ENCODE data around the gene TRAF1.

Gene TRAF1

DNA sequence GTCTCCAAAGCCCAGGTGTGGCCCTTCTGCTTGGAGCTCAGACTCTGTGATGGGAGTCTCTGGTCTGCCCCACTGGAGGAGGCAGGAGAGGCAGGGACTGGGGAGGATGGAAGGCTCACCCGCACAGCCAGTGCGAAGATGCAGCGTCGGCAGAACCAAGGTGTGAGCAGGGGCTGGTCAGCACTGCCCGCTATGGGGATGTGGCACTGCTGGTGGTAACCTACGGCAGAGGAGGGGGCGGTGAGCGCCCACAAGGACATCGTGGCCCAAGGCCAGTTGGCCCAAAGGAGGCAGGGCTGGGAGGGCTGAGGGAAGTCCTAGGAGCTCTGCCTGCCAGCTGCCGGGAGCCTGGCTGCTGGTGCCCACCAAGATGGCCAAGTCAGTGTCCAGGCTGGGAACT lies 56.9 kb downstream of the TRAF1 start:
- TF ChIP-seq, protein P1, sequence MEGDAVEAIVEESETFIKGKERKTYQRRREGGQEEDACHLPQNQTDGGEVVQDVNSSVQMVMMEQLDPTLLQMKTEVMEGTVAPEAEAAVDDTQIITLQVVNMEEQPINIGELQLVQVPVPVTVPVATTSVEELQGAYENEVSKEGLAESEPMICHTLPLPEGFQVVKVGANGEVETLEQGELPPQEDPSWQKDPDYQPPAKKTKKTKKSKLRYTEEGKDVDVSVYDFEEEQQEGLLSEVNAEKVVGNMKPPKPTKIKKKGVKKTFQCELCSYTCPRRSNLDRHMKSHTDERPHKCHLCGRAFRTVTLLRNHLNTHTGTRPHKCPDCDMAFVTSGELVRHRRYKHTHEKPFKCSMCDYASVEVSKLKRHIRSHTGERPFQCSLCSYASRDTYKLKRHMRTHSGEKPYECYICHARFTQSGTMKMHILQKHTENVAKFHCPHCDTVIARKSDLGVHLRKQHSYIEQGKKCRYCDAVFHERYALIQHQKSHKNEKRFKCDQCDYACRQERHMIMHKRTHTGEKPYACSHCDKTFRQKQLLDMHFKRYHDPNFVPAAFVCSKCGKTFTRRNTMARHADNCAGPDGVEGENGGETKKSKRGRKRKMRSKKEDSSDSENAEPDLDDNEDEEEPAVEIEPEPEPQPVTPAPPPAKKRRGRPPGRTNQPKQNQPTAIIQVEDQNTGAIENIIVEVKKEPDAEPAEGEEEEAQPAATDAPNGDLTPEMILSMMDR (IDR thresholded peaks at IDR 0.05), result no peak

DNA sequence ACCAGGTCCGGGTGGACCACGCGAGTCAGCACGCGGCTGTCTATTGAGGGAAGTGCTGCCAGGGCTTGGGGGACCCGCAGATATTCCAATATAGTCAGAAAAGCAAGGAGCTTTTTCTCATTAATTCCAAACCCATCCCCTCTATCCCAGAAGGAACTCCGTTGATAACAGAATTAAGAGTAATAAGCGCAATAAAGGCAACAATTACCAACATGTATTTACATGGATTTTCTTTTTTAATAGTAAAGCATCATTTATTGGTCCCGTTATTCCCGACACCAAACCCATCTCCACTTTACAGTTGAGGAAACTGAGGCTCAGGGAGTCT lies 57.3 kb downstream of the TRAF1 start:
- TF ChIP-seq, protein P1 (IDR thresholded peaks at IDR 0.05), result peak; percentile 9; the same call in 1 of the 2 replicates

DNA sequence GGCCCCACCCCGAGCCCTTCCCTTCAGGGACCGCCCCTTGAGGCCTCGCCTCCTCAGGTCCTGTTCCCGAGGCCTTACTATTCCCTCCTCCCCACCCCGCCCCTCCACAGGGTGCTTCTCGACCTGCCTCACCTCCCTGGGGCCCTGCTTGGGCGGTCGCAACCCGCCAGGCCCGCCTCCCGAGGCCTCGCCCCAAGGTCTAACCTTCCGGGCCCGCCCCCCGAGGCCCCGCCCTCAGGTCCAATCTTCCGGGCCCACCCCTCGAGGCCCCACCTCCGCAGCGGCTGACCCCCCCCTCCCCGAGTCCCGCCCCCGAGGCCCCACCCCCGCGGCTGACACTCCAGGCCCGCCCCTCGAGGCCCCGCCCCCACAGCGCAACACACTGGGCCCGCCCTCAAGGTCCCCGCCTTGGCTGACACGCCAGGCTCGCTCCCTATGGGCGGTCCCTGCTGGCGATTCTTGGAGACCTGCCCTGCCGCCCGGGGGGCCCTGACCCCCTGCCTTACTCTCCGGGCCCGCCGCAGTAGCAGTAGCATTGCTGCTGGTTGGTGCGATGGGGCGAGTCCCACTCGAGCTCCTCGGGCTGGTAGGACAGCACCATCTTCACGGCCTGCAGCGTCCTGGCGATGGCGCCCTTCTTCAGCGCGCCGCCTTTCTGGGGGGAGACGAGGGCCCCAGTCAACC lies 57.8 kb downstream of the TRAF1 start:
- TF ChIP-seq, protein P1 (IDR thresholded peaks at IDR 0.05), result peak; percentile 69

DNA sequence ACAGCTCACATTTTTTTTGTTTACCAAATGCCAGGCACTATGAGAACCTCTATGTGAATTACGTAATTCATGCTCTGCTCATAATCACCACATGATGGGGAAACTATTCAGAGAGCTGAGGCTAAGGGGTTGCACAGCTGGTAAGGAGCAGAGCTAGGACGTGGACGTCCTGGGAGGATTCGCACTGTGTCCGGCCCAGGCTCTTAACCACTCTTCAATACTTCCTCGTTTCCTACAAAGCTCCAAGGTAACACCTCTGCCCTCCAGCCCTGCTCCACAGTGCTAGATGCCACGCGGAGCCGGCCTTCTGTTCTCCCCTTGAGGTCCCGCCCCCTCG lies 58.3 kb downstream of the TRAF1 start:
- TF ChIP-seq, protein P1 (IDR thresholded peaks at IDR 0.05), result no peak

DNA sequence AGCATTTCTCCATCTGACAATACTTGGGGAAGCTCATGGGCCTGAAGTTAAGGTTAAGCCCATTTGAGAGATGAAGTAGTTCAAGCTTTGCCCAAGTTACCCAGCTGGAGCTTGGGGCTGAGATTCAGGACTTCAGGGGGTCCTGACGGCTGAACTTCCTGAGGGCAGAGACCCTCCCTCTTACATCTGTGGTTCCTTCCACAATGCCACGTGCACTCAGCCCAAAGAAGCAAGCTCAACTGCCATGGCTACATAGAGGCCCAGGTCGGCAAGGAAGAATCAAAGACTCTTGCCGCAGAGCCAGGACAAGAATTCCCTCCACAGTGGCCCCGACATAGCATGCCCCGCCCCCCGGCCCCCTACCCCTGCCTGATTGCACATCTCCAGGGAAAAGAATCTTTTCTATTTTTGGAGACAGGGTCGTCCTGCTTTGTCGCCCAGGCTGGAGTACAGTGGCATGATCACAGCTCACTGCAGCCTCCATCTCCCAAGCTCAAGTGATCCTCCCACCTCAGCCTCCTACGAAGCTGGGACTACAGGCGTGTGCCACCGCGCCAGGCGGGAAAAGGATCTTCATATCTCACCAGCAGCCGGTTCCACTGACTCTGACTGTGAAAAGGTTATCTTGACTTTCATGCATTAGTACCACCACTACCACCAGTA lies 58.8 kb downstream of the TRAF1 start:
- TF ChIP-seq, protein P1 (IDR thresholded peaks at IDR 0.05), result no peak

DNA sequence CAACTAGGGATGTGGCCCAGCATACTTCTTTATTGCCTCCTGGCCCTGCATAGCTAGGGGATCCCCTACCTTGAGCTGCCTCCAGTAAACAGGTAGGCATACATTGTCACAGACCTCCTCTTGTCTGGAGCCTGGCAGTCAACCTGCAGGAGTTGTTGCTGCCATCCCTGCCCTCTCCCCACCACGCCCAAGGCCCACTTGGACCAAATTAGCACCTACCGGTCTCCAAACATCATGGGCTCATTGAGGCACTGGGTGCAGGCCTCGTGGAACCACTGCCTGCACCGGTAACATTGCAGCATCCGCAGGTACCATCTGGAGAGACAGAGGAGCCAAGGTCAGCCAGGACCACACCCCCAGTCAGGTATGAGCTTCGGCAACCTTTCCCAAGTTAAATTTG lies 59.9 kb downstream of the TRAF1 start:
- TF ChIP-seq, protein P1 (IDR thresholded peaks at IDR 0.05), result no peak

DNA sequence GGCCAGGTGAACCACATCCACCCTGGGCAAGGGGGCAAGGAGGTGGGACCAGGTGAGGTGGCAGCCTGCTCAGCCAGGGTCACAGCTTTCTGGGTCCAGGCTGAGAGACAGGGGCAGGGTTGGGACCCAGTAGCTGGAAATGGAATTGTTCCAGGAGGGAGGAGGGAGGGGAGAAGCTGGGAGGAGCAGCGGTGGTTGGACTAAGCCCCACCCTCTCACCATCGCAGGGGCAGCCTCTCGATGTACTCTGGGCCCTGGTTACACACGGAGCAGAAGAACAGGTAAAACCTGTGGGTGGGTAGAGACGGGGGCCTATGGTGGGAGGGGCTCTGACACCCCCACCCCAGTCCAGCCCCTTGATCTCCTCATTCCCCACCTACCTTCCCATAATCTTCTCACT lies 60.8 kb downstream of the TRAF1 start:
- TF ChIP-seq, protein P1 (IDR thresholded peaks at IDR 0.05), result no peak
